Measurements from ENCODE around the gene ENO3. TPM values are rescaled to one million over a fixed set of nuclear protein-coding genes. Genes with fewer than 3 reads are reported as not detected.
A peak's percentile ranks its signal among the peaks of the same experiment; 100 is the strongest.

ENO3 gene
- total RNA-seq, 1 experiment from 2014 or later, result 5.2 TPM

- no peaks in the 10 kb centered on the region for H3K27me3 ChIP-seq (replicated peaks)
- peaks cover 74% of the 10 kb centered on the region for H3K4me1 ChIP-seq (replicated peaks)
- peak overlapping the region; percentile 92 for H3K27ac ChIP-seq
- peaks cover 37% of the 10 kb centered on the region for H3K36me3 ChIP-seq
- peak; percentile 78 to 86 for DNase-seq (ENCODE audit: low read depth in 1 of 2, low spot score in 2 of 2)
- peak overlapping the region; percentile 92 for H3K4me3 ChIP-seq
- H3K9me3 ChIP-seq (replicated peaks), result no peaks in the 10 kb centered on the region
Measured at GRCh38 chr17:4949321-4950074, 1.4 kb upstream of the ENO3 start.

- peaks cover 67% of the 10 kb centered on the region for H3K4me1 ChIP-seq (replicated peaks)
Measured at GRCh38 chr17:4950075-4950745, 709 bp upstream of the ENO3 start.

GRCh38 chr17:4951486-4951885, 567 bp downstream of the ENO3 start:
- Histone ChIP-seq H3K4me1 (replicated peaks) (peaks cover 55% of the 10 kb centered on the region), H3K27me3 (replicated peaks) (no peaks in the 10 kb centered on the region), H3K27ac (no peak overlapping the region), H3K36me3 (peaks cover 17% of the 10 kb centered on the region), H3K9me3 (replicated peaks) (no peaks in the 10 kb centered on the region), H3K4me3 (no peak overlapping the region)
- no peak for DNase-seq (ENCODE audit: low read depth in 1 of 2, low spot score in 2 of 2)

More at GRCh38 chr17:4950075-4950745, 709 bp upstream of the ENO3 start:
- peak overlapping the region; percentile 92 for H3K4me3 ChIP-seq
- DNase-seq (ENCODE audit: low read depth in 1 of 2, low spot score in 2 of 2), result peak in 1 of 2 experiments; percentile 70
- H3K9me3 ChIP-seq (replicated peaks), result no peaks in the 10 kb centered on the region
- peaks cover 30% of the 10 kb centered on the region for H3K36me3 ChIP-seq
- peak overlapping the region; percentile 92 for H3K27ac ChIP-seq
- H3K27me3 ChIP-seq (replicated peaks), result no peaks in the 10 kb centered on the region

GRCh38 chr17:4953451-4953961, 2.6 kb downstream of the ENO3 start:
- no peak overlapping the region for H3K4me3 ChIP-seq
- H3K4me1 ChIP-seq (replicated peaks), result peaks cover 55% of the 10 kb centered on the region
- H3K9me3 ChIP-seq (replicated peaks), result no peaks in the 10 kb centered on the region
- DNase-seq (ENCODE audit: low read depth in 1 of 2, low spot score in 2 of 2), result no peak
- H3K27ac ChIP-seq, result no peak overlapping the region
- no peaks in the 10 kb centered on the region for H3K27me3 ChIP-seq (replicated peaks)
- H3K36me3 ChIP-seq, result peaks cover 6% of the 10 kb centered on the region; the same call in 1 of the 2 replicates

GRCh38 chr17:4955091-4955490, 4.2 kb downstream of the ENO3 start:
- Histone ChIP-seq H3K4me3 (no peak overlapping the region), H3K27me3 (replicated peaks) (no peaks in the 10 kb centered on the region), H3K27ac (no peak overlapping the region), H3K36me3 (peaks cover 22% of the 10 kb centered on the region), H3K4me1 (replicated peaks) (peaks cover 41% of the 10 kb centered on the region), H3K9me3 (replicated peaks) (no peaks in the 10 kb centered on the region)
- no peak for DNase-seq (ENCODE audit: low read depth in 1 of 2, low spot score in 2 of 2)

- H3K9me3 ChIP-seq (replicated peaks), result no peaks in the 10 kb centered on the region
- peaks cover 34% of the 10 kb centered on the region for H3K36me3 ChIP-seq
- no peaks in the 10 kb centered on the region for H3K27me3 ChIP-seq (replicated peaks)
- no peak overlapping the region for H3K27ac ChIP-seq
- H3K4me1 ChIP-seq (replicated peaks), result peaks cover 26% of the 10 kb centered on the region
- no peak overlapping the region for H3K4me3 ChIP-seq
- DNase-seq (ENCODE audit: low read depth in 1 of 2, low spot score in 2 of 2), result no peak
Measured at GRCh38 chr17:4956493-4957061, 5.7 kb downstream of the ENO3 start.

- no peaks in the 10 kb centered on the region for H3K27me3 ChIP-seq (replicated peaks)
- no peak overlapping the region for H3K4me3 ChIP-seq
- H3K9me3 ChIP-seq (replicated peaks), result no peaks in the 10 kb centered on the region
- no peak for DNase-seq (ENCODE audit: low read depth in 1 of 2, low spot score in 2 of 2)
- H3K36me3 ChIP-seq, result peaks cover 40% of the 10 kb centered on the region
- no peak overlapping the region for H3K27ac ChIP-seq
- H3K4me1 ChIP-seq (replicated peaks), result peaks cover 11% of the 10 kb centered on the region
Measured at GRCh38 chr17:4958102-4958501, 7.2 kb downstream of the ENO3 start.

GRCh38 chr17:4959261-4959965, 8.5 kb downstream of the ENO3 start:
- Histone ChIP-seq H3K27ac (no peak overlapping the region), H3K9me3 (replicated peaks) (no peaks in the 10 kb centered on the region), H3K4me1 (replicated peaks) (no peaks in the 10 kb centered on the region), H3K36me3 (peaks cover 41% of the 10 kb centered on the region), H3K4me3 (no peak overlapping the region), H3K27me3 (replicated peaks) (no peaks in the 10 kb centered on the region)
- DNase-seq (ENCODE audit: low read depth in 1 of 2, low spot score in 2 of 2), result no peak

- Histone ChIP-seq H3K27ac (no peak overlapping the region), H3K36me3 (peaks cover 51% of the 10 kb centered on the region), H3K9me3 (replicated peaks) (no peaks in the 10 kb centered on the region), H3K4me3 (no peak overlapping the region), H3K4me1 (replicated peaks) (no peaks in the 10 kb centered on the region), H3K27me3 (replicated peaks) (no peaks in the 10 kb centered on the region)
- DNase-seq (ENCODE audit: low read depth in 1 of 2, low spot score in 2 of 2), result no peak
Measured at GRCh38 chr17:4960279-4960922, 9.5 kb downstream of the ENO3 start.

- DNase-seq (ENCODE audit: low read depth in 1 of 2, low spot score in 2 of 2), result no peak
- no peaks in the 10 kb centered on the region for H3K27me3 ChIP-seq (replicated peaks)
- H3K4me3 ChIP-seq, result no peak overlapping the region
- H3K36me3 ChIP-seq, result peaks cover 67% of the 10 kb centered on the region
- peaks cover 31% of the 10 kb centered on the region for H3K4me1 ChIP-seq (replicated peaks)
- H3K27ac ChIP-seq, result no peak overlapping the region
- H3K9me3 ChIP-seq (replicated peaks), result no peaks in the 10 kb centered on the region
Measured at GRCh38 chr17:4965311-4965986, 14.5 kb downstream of the ENO3 start.

- DNase-seq (ENCODE audit: low read depth in 1 of 2, low spot score in 2 of 2), result peak; percentile 98 to 99
- Histone ChIP-seq H3K4me1 (replicated peaks) (peaks cover 39% of the 10 kb centered on the region), H3K27ac (peak overlapping the region; percentile 93), H3K27me3 (replicated peaks) (no peaks in the 10 kb centered on the region), H3K36me3 (peaks cover 68% of the 10 kb centered on the region), H3K9me3 (replicated peaks) (no peaks in the 10 kb centered on the region), H3K4me3 (peak overlapping the region; percentile 57)
Measured at GRCh38 chr17:4966844-4967538, 16.1 kb downstream of the ENO3 start.

Measured in SJSA1 (cell line).